ENCODE data around the gene SYT12.
A peak's percentile ranks its signal among the peaks of the same experiment; 100 is the strongest.

The SYT12 gene

DNA sequence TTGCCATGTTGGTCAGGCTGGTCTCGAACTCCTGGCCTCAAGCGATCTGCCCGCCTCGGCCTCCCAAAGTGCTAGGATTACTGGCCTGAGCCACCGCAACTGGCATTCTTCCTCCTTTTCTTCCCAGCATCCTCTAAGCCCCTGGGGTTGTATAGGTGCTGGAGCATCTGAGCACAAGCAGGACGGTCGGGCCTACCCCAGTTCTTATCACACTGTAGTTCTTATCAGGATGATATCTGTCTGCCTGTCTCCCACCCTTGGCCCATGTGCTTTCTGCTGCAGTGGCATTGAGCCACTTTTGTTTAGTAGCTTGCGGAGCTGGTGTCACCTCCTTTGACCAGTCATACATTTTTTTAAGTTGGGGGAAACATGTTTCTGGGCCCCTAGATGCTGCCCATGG is 35.6 kb downstream of the SYT12 start:
- DNase-seq = no peak

DNA sequence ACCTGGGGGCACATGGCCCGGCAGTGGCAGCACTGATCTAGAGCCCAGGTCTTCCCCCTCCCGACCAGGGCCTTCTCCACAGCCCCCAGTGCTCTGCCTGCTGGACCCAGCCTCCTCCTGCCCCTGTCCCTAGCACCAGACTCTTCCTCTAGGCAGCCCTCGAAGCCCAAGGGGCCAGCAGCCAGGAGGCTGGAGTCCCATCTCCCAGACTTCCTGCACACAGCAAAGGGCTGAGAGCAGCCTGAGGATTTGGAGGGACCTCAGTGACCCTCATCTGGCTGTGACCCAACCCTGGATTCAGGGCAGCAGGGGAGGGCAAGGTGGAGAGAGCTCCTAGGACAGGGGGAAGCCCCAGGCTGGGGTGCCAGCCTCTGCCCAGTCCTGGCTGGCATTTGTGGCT is 36.7 kb downstream of the SYT12 start:
- DNase-seq = no peak

DNA sequence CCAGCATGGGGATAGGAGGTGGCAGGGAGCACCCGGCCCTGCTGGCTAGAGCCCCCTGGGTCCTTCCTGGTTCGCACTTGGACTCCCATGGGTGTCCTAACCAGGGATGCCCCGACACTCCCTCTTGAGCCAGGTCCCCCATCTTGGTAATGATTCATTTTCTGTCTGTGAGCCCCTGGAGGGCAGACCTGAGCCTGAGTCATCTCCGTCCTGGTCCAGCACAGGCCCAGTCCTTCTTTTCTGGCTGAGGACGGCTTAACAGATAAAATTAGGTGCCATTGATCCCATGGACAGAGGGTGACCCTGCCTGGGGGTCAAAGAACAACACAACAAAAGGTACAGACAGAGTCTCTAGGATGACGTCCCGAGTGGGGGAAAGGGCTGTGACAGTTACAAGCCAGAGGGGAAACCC is 37.2 kb downstream of the SYT12 start:
- DNase-seq = no peak

DNA sequence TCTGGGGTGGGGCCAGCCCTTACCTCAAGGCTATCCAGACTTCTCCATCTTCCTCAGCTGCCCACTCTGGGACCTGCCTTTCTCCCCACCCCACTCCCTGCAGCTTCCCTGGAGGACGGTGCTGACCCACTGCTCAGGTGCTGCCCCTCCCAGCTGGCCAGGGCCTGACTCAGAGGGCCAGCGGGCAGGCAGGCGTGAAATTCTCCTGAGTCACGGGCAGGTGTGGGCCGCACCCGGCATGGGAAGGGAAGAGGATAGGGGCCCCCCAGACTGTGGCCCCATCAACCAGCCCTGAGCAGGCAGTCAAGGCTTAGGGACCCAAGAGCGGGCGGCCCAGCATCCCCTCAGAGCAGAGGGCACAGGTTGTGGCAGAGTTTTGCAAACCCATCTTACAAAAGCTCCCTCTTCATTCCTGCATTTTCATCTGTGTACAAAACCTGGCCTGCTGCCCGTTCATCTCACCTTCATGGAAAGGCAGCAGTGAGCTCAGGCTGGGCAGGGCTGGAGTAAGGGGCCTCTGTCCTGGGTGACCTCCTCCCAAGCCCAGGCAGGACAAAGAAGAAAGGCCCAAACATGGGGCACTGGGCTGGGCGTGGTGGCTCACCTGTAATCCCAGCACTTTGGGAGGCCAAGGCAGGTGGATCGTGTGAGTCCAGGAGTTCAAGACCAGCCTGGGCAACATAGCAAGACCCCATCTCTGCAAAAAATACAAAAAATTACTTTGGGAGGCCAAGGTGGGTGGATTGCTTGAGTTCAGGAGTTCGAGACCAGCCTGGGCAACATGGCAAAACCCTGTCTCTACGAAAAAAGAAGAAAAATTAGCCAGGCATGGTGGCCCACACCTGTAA is 39.8 kb downstream of the SYT12 start:
- no peak for DNase-seq

DNA sequence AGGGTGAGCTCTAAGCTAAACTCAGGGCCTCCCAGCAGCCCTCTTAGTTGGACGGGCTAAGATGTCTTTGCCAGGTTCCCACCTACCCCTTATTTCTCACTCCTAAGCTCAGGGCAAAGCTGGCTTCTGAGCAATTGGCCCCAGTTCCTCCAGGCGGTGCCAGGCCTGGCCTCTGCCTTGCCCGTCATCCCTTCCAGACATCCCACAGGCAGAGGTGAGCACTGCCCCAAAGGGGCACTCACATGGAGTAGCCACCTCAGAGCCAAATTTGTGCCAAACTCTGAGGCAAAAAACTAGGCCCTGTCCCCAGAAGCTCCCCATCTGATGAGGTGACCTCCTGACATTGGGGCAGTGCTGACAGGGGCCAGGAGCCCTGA is 43.4 kb downstream of the SYT12 start:
- no peak for DNase-seq

DNA sequence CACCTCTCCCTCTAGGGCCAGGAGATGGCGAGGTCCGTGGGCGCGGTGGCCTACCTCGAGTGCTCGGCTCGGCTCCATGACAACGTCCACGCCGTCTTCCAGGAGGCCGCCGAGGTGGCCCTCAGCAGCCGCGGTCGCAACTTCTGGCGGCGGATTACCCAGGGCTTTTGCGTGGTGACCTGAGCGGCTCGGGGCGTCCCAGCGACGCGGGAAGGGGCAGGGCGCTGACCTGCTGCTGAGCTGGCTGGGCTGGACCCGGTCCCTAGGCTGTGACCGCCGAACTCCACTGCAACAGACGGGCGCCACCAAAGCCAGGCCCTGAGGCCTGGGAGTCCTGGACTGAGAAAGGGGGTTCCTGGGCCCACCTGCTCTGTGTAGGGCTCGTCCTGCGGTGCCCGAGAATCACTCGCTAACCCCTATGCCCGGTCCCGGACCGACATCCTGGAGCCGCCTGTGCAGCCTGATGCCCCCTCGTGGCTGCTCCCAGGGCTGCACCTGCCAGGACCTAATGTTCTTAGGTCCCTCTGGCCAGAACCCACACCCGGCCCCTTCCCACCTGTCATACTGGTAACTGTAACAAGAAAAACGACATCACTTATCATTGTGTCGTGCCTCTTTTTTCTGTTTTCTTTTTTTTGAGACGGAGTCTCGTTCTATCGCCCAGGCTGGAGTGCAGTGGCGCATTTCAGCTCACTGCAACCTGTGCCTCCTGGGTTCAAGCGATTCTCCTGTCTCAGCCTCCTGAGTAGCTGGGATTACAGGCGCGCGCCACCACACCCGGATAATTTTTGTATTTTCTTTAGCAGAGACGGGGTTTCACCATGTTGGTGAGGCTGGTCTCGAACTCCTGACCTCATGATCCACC is 48.7 kb downstream of the SYT12 start:
- peak; percentile 55 for DNase-seq

DNA sequence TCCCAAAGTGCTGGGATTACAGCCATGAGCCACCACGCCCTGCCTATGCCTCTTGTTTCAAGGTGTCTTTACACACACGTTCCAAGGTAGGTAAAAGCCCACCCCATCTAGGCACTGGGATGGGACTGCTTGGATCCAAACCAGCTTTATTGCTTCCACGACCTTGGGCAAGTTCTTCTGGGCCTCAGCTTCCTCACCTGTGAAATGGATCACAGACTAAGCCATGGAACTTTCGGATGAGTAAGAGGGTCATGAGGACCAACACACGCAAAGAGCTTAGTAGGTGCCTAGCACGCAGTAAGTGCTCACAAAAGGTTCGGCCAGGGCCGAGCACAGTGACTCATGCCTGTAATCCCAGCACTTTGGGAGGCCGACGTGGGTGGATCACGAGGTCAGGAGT is 49.4 kb downstream of the SYT12 start:
- no peak for DNase-seq

DNA sequence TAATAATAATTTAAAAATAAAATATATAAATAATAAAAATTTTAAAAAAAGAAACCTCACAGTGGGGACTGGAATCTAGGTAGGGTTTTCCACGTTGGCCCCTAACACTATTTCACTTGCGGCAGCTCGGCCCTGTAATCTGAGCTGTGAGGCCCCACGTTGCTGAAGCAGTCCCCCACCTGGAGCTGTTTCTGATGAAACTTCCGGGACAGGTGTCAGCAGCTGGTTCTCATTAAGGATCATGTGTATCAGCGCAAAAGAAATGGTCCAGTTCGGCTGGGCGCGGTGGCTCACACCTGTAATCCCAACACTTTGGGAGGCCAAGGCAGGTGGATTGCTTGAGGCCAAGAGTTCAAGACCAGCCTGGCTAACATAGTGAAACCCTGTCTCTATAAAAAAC is 51.0 kb downstream of the SYT12 start:
- DNase-seq = no peak

DNA sequence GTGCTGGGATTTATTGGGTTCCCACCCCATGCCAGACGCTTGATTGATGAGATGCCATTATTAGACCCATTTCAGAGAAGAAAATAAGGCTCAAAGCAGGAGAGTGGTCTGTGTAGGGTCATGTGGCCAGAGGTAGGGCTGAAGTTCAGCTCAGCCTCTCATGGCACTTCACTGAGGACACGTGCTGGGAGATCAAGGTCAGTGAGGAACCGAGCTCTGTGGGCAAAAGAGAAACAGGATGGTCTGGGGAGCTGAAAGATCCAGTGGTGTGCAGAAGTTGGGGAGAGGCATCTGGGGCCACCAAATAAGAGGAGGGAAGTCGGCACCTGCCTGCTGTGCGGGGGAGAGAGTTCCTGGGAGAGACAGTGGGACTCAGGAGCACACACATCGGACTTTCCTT is 53.3 kb downstream of the SYT12 start:
- DNase-seq = no peak

DNA sequence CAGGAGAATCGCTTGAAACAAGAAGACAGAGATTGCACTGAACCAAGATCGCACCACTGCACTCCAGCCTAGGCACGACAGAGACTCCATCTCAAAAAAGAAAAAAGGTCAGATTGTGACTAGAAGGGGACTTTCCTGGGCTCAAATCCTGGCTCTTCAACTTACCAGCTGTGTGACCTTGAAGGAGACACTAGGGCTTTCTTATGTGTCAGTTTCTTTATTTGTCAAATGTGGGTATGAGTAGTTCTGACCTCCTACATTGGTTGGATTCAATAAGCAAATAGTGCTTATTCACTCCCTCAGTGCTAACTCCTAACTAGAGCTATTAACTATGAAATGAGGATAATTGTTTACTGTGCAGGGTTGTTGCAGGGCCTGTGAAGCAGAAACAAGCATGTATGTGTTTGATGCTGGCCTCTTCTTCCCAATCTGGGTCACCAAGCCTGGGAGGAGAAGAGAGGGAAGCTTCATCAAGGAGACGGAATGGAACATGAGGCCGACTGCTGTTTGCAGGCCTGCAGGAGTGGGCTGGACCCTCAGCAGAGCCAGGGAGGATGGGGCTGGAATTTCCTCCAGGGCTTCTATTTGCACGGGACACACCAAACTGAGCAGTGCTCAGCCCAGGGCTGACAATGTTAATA is 56.3 kb downstream of the SYT12 start:
- no peak for DNase-seq

DNA sequence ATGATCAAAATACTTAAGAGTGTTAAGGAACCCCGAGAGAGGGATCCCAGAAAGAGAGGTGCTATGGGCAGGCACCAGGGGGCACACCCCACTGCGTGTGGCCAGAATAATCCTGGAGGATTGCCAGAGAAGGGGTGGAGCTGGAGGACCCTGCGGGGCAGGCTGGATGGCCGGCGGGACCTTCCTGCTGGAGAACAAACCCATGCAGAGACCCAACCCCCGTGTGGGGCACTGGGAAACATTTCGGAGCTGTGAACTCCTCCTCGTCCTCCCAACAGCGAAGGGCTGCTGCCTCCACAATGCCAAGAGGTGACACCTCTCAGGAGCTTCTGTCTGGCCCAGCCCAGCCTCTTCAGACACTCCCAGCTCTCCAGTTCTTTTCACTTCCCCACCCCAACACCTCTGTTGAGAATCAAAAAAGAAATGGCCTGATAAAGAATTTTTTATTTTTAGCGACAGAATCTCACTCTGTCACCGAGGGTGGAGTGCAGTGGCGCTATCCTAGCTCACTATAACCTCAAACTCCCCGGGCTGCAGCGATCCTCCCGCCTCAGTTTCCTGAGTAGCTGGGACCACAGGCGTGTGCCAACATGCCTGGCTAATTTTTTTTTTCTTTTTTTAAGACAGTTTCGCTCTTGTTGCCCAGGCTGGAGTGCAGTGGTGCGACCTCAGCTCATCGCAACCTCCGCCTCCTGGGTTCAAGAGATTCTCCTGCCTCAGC is 59.3 kb downstream of the SYT12 start:
- DNase-seq = no peak

DNA sequence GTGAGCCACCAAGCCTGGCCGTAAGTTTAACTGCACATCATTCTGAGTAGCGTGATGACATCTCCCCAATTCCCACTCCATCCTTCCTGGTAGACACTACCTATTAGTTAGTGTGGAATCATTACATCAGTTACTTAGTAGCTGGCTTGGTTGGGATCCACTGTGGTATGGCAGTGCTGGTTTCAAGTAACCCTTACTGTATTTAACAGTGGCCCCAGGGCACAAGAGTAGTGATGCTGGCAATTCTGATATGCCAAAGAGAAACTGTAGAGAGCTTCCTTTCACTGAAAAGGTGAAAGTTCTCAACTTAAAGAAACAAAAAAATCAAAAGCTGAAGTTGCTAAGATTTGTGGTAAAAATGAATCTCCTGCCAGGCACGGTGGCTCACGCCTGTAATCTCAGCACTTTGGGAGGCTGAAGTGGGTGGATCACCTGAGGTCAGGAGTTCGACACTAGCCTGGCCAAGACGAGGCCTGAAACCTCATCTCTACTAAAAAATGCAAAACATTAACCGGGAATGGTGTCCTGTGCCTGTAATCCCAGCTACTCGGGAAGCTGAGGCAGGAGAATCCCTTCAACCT is 60.9 kb downstream of the SYT12 start:
- DNase-seq = no peak

DNA sequence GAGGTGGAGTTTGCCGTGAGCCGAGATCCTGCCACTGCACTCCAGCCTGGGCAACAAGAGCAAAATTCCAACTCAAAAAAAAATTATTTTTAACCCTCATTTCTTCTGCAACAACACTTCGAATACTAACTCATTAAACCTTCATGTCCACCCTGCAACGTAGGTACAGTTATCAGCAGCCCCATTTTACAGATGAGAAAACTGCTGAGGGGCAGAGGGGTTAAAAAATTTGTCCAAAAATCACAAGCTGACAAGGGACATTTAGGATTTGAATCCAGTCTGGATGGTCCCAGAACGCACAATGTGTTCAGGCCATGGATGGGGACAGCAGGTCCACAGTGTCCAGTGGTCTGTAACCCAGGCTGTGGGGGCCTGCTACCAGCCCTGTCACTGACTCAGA is 62.7 kb downstream of the SYT12 start:
- DNase-seq = no peak

DNA sequence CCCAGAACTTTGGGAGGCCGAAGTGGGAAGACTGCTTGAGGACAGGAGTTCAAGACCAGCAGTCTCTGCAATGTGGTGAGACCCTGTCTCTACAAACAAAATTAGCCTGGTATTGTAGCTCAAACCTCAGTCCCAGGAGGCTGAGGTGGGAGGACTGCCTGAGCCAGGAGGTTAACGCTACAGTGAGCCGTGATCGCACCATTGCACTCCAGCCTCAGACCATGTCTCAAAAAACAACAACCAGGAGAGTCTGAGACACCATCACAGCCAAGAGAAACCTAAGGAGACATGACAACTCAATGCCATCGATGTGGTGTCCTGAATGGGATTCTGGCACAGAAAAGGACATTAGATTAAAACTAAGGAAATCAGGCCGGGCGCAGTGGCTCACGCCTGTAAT is 67.8 kb downstream of the SYT12 start:
- no peak for DNase-seq

DNA sequence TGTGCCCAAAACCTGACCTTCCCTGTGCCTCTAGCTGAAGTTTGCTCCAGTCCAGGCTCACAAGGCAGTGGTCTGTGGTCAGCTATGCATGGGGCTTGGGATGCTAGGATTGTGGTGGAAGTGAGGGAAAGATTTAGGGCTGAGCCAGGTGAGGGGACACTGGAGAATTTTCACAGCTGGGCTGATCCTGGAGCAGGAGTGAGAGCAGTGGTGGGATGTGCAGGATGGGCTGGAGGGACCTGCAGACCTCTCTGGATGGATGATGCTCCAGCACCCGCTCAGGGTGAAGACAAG is 72.2 kb downstream of the SYT12 start:
- DNase-seq = no peak

DNA sequence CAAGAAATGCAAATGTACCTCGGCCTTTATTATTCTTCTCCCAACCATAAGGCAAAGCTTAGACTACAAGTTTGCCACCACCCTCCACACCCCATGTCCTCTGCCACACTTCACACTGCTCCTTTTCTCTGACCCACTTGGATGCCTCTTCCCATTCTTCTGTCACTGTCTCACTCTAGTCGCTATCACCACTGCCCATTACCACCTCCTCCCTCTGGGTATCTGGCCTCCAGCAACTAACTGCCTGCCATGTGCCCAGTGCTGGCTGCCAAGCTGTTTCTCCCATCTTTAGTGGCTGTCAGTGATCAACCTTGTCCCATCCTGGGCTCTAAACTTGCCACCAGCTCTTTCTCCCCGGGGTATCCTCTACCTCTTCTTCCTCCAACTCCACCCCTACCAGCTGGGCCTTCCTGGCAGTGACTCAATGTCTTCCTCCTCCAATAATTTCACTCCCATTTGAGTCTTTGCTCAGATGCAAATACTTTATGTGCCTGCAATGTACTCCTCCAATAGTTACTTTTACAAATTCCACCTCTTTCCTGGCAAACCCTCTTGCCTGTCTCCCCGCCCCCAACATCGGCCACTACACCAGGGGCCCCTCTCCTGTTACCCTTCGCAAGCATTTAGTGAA is 76.0 kb downstream of the SYT12 start:
- no peak for DNase-seq

DNA sequence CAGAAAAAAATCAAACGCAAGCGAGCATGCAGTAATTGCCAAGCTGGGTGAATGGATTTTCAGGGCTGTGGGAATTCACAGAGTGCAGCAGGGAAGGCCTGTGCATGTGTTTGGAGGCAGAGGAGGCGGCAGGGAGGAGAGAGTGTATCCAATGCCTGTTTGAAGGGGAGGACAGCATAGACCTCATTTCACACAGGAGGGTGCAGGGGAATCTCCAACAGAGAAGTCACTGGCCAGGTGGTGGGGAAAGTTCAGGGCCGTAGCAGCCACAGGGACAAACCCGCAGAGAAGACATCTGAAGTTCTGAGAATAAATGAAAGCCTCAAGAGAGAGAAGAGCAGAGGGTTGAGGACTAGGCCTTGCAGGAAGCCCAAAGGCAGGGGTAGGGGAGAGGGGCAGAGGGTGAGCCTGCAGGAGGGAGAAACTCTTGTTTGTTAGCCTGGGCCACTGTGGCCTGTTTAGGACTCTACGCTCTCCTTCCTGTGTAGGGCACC is 76.9 kb downstream of the SYT12 start:
- no peak for DNase-seq
